Activated CD4-positive, alpha-beta T cell treated with anti-CD3 and anti-CD28 coated beads, Interleukin-2, Interleukin-4, amounts not matched to agents 100 ng/mL and 50 ng/mL, durations not matched to agents 16 hours and 8 hours (primary cell): ENCODE results near the gene ROGDI.
A peak's percentile ranks its signal among the peaks of the same experiment; 100 is the strongest.
"Not testable (repeated sequence)": the region's sequence is repeated elsewhere in the genome, so short reads cannot be mapped to it uniquely, and the experiment has no call there.

Source experiments
- DNase-seq: peaks from one replicate; pipeline ENCODE4 v3.0.0-alpha.2; 2020; ENCODE audit warnings: low spot score

Gene ROGDI

DNA sequence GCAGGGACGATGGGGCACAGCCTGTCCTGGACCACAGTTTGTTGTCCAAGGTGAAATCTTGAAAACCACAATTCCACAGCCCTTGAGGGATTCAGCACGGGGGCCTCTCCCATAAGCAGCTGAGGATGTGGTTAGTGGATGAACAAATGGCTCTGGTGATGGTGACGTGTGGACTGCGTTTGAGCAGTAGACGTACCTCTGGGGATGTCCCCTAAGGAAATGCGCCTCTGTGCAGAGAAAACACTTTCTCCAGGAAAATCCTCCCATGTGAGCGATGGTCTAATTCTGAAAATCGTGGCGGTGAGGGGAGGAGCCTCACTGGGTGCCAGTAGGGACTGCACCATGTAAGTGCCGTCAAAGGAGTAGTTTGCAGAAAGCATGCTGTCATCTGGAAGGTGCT lies 11.6 kb downstream of the ROGDI start:
- DNase-seq: peak; percentile 7

DNA sequence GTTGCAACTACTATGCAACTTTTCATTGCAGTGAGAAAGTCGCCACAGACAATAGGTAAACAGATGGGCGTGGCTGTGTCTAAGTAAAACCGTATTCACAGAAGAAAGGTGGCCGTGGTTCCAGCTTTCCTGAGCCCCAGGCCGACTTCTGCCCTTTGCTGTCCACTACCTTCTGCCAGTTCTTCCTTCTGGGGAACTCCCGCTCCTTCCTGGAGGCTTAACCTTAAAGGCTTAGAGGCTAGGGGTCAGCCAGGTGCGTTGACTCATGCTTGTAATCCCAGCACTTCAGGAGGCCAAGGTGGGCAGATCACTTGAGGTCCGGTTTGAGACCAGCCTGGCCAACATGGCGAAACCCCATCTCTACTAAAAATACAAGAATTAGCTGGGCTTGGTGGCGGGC lies 12.2 kb downstream of the ROGDI start:
- no peak for DNase-seq

DNA sequence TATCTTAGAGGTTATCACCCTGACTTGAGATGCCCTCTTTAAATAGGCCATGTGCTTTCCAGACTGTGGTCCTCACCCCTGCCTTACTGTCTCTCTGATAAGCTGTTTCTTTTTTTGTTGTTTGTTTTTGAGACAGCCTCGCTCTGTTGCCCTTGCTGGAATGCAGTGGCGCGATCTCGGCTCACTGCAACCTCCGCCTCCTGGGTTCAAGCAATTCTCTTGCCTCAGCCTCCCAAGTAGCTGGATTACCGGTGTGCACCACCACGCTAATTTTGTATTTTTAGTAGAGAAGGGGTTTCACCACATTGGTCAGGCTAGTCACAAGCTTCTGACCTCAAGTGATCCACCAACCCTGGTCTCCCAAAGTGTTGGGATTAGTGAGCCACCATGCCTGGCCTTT lies 13.5 kb downstream of the ROGDI start:
- no peak for DNase-seq

DNA sequence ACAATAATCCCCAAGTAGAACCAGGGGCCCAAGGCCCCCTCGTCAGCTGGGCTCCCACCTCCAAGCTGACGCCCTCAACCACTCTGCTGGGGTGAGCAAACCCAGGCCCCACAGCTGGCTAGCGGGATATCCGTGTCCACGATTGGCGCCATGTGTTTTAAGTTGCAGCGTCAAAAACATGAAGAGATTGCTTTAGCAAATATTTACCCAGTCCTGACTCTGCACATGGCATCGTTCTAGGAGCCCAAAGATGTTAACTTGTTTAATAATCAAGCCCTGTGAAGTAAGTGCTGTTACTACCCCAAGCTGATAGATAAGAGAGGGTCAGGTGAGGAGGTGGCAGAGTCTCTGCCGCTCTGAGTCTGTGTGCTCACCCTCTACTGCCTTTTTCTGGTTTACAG lies 13.9 kb downstream of the ROGDI start:
- DNase-seq: no peak

DNA sequence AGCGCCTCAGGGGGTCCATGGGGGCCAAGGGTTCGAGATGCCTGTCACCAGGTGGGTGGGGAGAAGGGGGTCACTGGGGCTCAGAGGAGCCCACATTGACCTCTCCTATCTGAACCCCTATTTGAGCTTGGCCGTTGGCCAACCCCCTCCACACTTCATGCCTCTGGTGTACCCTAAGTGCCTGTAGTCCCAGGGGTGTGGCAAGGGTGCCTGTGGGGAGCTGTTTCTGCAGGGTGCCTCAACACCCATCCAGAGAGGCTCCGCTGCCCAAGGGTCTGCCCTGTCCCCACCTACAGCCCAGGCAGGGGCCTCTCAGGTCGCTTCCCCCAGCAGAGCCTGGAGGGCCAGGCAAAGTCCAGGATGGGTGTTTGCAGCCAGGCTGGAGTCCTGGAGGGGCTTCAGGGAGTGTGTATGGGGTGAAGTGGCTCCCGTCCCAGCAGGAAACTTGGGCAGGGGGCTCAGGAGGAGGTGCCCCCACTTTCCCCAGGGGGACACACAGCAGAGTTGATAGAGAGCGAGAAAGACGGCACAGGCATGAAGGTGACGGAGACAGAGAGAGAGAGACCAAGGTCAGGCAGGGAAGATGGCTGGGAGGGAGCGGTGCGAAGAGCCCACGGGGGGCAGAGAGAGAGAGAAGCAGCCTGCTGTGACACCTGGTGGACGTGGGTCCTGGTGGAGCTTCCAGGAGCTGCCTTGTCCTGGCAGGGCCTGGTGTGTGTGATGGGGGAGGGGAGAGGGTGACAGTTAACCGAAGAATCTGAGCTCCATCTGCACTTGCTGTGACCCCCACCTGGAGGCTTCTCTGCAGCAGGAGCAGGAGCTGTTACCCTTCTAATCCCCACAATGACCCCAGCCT lies 14.6 kb downstream of the ROGDI start, which contains the start of gene SEPTIN12:
SEPTIN12 (minus strand) TSS at position 719 of the 856 bp plus-strand sequence; CDS start at position 19, 700 bp downstream.
- DNase-seq: no peak

DNA sequence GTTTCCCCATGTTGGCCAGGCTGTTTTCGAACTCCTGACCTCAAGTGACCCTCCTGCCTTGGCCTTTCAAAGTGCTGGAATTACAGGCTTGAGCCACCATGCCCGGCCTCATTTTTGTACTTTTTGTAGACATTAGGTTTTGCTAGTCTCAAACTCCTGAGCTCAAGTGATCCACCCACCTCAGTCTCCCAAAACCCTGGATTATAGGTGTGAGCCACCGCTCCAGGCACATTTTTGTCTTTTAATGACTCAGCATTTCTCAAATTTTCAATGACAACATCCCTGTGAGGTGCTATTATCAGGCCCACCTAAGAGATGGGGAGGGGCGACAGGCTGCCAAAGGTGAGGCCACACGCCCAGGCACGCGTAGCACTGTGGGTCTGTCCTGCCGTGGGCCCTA lies 15.4 kb downstream of the ROGDI start:
- DNase-seq: no peak

DNA sequence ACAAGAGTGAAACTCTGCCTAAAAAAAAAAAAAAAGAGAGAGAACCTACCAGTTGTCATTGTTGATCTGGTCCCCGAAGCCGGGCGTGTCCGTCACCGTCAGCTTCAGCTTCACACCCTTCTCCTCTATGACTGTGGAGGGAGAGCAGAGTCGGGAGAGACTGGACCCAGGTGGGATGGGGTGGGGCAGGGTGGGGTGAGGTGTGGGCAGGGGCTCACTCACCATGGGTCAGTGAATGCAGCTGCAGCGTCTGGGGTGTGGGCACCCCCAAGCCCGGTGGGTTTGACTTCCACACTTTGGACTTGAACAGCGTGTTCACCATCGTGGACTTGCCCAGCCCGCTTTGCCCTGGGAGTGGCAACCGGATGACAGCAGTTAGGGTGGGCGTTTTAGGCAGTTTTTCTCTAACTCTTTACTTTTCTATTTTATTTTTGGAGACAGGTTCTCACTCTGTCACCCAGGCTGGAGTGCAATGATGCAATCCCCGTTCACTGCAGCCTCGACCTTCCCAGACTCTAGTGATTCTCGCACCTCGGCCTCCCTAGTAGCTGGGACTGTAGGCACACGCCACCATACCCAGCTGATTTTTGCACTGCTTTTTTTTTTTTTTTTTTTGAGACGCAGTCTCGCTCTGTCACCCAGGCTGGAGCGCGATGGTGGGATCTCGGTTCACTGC lies 16.5 kb downstream of the ROGDI start:
- no peak for DNase-seq

DNA sequence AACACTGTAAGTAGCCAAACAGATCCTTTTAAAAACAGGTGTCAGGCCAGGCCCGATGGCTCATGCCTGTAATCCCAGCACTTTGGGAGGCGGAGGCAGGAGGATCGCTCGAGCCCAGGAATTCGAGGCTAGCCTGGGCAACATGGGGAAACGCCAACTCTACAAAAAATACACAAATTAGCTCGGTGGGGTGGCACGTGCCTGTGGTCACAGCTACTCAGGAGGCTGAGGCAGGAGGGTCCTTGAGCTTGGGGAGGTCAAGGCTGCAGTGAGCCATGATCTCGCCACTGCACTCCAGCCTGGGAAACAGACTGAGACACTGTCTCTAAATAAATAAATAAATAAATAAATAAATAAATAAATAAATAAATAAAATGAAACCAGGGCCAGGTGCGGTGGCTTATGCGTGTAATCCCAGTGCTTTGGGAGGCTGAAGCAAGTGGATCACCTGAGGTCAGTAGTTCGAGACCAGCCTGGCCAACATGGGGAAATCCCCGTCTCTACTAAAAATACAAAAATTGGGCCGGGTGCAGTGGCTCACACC lies 17.9 kb downstream of the ROGDI start:
- not testable (repeated sequence) for DNase-seq

DNA sequence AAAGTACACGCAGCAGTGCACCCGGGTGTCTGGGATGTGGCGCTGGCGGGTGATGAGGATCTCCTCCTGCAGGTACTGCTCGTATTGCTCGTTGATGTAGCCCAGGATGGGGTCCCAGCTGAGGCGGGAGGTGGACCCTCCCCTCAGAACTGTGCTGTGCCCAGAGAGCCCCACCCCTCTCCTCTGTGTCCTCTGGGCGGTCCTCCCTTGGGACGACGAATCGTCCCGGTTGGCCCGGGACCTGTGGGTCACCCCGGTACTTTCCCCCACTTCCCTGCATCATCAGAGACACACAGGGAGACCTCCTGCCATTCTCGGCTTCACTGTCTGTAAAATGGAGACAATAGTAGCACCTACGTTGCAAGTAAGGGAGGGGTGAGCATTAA lies 18.5 kb downstream of the ROGDI start:
- DNase-seq: no peak

DNA sequence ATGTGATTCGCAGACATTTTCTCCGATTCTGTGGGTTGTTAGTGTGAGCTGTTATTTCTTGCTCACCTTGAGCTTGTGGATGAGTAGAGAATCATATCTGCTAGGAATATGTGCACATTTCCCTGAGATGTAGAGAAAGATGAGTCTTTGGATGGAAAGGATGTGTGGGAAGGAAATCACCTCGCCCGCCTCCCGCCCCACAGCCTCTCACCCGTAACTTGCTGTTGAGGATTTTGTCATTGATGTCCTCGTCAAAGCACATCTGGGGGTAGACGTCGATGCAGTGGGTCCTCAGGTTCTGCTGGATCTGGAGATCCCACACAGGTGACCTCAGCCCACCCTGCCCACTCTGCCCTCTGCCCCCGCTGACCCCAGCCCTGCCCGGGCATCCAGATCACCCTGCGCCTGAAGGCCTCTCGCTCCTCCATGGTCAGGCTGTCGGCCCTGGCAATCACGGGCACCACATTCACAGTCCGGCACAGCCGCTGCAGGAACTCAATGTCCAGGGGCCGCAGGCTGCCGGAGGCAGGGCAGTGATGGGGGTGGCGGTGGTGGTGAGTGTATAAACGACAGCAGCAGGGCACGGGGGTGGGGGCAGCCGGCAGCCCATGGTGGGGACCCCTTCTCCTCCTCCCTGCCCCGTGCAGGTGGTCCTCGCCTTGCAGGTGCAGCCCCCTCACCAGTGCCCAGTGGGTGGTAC lies 19.0 kb downstream of the ROGDI start:
- no peak for DNase-seq

DNA sequence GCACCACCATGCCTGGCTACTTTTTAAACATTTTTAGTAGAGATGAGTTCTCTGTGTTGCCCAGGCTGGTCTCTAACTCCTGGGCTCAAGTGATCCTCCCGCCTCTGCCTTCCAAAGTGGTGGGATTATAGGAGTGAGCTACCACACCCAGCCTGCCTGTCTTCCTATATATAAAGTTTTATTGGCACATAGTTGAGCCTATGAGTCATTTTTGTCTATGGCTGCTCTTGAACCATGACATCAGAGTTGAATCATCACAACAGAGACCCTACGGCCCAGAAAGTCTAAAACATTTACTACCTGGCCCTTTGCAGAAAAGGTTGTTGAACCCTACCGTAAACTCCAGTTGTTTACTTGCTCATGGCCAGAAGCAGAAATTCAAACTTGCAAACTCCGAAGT lies 22.2 kb downstream of the ROGDI start:
- no peak for DNase-seq

DNA sequence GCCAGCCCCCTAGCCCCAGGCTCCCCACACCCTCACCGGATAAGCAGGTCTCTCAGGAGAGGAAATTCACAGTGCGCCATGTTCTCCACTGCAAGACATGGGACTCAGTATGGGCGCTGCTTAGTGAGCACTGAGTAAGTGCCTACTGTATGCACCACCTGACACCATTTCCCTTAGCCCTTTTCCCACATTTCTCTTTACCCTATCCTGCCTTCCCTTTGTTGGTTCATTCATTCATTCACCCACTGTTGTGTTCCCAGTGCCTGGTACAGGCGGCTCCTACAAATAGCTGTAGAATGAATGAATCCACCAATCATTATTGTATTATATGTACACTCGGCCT lies 24.4 kb downstream of the ROGDI start:
- no peak for DNase-seq

DNA sequence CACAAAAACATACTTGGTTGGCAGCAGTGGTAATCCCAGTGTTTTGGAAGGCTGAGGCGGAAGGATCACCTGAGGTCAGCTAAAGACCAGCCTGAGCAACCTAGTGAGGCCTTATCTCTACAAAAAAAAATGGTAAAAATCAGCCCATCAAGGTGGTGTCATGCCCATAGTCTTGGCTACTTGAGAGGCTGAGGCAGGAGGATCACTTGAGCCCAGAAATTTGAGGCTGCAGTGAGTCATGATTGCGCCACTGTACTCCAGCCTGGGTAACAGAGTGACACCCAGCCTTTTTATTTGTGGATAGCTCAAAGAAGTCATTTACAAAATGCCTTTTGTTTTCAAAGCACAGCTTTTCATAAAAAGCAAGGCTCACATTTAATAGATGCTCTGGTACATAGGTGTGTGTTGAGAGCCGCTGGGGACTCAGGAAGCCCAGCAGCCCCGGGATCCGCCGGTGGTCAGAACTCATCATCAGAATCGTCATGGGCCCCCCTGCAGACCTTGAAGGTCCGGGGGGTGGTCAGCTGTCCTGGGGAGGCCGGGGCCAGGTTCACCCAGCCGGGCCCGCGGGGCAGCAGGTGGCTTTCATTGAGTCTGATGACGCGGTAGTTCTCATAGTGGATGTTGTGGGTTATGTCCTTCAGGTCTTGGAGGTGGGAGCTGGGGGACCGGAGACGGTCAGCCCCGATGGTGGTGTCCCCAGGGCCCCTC lies 24.9 kb downstream of the ROGDI start:
- no peak for DNase-seq

DNA sequence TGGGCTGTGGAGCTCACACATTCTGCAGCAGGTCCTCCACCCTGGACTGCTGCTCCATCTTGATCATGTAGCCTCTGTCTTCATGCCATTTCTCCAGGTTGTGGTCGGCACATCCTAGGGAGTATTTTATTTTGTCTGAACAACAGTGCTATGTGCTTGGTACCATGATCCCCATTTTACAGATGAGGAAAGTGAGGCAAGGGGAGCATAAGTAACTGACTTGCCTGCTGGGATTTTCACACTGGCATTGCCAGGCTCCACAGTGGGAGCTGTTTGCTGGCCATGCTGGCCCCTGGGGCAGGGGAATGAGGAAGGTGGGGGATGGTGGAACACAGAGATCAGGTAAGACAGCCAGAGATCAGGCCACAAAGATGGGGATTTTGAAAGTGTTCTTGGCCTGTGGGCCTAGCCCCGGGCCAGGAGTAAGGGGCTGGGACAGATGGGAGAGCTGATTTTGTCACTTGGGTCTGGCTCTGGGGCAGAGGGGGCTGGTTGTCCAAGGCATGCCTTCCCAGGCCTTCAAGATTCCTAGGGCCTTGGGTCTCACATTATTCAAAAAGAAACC lies 26.2 kb downstream of the ROGDI start:
- no peak for DNase-seq

DNA sequence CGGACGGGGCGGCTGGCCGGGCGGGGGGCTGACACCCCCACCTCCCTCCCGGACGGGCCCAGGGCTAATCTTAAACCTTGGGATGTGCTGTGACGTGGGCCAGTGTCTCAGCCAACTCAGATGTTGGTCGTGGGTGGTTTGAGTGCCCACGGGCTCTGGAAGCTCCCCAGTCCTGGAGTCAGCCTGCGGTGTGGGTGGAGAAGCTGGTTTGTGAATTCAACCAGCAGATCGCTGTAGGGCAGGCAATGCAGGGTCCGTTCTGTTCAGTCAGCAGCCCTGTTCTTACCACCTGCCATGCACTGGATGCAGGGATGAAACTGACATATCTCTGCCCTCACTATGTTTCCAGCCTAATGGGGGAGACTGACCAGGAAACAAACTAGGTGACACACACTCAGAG lies 27.4 kb downstream of the ROGDI start:
- DNase-seq: no peak

DNA sequence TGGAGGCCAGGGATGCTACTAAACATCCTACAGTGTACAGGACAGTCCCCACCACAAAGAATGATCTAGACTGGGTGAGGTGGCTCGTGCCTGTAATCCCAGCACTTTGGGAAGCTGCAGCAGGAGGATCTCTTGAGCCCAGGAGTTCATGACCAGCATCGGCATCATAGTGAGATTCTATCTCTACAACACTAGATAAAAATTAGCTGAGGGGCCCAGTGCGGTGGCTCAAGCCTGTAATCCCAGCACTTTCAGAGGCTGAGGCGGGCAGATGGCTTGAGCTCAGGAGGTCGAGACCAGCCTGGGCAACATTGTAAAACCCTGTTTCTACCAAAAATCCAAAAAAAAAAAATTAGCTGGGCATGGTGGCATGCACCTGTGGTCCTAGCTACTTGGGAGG lies 30.1 kb downstream of the ROGDI start:
- DNase-seq: no peak

DNA sequence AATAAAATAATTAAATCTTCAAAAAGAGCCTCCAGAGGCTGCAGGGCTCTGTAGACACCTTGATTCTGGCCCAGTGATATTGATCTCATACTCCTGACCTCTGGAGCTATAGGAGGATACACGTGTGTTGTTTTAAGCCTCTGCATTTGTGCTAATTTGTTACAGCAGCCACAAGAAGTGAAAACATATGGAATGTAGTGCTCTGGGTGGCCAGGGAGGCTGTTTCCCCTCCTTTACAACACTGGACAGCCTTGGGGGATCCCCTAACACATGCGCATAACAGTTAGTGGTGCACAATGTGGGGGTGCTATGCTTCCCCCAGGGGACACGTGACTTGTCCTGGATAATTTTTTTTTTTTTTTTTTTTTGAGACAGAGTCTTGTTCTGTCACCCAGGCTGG lies 30.8 kb downstream of the ROGDI start:
- DNase-seq: no peak

DNA sequence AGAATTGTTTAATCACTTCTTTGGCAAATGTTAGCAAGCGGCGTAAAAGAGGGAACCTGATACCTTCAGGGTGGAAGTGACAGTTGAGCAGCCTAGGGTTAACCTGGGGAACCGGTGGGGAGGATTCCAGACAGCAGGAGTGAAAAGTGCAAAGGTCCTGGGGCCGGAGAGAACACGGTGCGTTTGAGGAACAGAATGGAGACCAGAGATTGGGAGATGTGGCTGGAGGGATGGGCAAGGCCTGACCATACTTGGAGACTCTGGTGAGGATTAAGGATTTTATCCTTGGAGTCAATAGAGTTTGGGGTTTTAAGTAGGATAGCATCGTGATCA lies 33.2 kb downstream of the ROGDI start:
- no peak for DNase-seq

DNA sequence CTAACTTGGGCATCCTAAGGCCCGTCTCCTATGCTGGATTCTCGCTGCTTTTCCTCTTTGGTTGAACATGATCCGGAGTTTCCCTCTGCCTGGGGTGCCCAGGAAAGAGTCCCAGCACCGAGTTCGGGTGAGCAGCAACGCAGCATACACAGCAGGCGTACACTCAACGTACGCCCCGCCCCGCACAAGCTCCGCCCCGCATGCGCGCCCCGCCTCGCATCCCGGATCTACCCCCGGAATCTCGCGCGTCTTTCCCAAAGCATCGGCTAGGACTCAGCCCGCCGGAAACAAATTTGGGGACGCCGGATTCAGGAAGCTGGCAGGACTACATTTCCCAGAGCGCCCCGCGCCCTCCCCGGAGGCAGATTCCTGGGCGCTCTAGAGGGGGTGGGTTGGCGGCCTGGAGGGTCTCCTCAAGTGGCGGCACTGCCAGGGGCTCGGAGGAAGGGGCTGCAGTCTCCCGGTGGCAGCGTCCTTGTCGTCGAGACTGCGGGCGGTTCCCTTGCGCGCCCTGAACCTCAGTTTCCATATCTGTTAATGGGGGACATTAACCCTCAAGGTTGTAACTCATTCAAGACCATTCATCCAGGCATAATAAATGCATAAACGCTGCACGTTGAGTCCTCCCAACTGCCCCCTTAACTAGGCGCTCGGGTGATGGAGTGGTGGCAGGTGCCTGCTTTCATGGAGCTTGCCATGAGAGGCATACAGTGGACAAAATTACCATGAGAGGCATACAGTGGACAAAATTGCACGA lies 33.7 kb downstream of the ROGDI start:
- peak; percentile 93 for DNase-seq

DNA sequence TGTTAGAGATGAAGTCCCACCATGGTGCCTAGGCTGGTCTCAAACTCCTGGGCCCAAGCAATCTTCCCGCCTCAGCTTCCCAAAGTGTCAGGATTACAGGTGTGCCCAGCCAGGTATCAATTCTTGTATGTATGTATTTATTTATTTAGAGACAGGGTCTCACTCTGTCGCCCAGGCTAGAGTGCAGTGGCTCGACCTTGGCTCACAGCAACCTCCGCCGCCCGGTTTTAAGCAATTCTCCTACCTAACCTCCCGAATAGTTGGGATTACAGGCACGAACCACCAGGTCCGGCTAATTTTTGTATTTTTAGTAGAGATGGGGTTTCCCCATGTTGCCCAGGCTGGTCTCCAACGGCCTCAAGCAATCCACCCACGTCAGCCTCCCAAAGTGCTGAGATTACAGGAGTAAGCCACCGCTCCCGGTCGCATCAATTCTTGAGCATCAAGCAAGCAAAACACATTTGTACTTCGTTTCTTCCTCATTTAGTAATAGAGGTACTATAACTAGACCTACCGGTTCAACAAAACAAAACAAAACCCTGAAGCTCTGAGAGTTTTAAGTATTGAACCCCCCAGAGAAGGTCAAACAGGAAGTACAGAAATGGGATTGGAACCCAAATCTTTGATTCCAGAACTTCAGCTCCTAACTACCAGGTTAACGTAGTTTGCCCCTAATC lies 34.4 kb downstream of the ROGDI start:
- no peak for DNase-seq
